ENCODE results near the gene DCAF12L2. TPM values are rescaled to one million over a fixed set of nuclear protein-coding genes. Genes with fewer than 3 reads are reported as not detected.

The DCAF12L2 gene
- total RNA-seq, 1 experiment from 2014 or later: 1.2 TPM

DNA sequence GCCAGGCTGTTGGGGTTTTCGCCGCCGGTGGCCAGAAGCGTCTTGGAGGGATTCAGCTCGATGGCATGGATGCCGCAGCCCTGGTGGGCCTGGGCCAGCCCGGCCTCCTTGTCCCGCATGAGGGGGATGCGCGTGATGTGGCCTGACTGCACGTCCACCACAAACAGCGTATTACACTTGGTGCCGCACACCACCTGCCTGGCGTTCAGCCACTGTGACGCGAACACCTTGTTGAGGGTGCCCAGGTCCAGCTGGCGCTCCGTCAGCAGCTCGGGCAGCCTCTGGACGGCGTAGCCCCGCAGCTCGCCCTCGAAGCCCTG is 728 bp downstream of the DCAF12L2 start:
- Histone ChIP-seq H4K91ac (ENCODE audit: insufficient read length, low read depth, low read length) (no peak overlapping the region), H4K8ac (replicated peaks; ENCODE audit: insufficient read length, low read depth, low read length) (no peak overlapping the region), H3K18ac (ENCODE audit: insufficient read length, low read depth, low read length) (no peak overlapping the region), H3K79me1 (ENCODE audit: insufficient read depth, low read depth, low read length, poor library complexity, severe bottlenecking) (no peaks in the 10 kb centered on the region), H2BK15ac (ENCODE audit: low read depth, low read length) (no peak overlapping the region), H3K4me1 (ENCODE audit: insufficient read depth, low read length) (no peaks in the 10 kb centered on the region), H3K23me2 (ENCODE audit: insufficient read length, low read depth, low read length, poor library complexity, severe bottlenecking) (no peaks in the 10 kb centered on the region), H2BK120ac (ENCODE audit: low read depth, low read length, poor library complexity, severe bottlenecking) (no peak overlapping the region), H2BK5ac (ENCODE audit: insufficient read length, low read length) (no peak overlapping the region), H2BK12ac (ENCODE audit: insufficient read length, low read depth, low read length) (no peak overlapping the region), H2AK5ac (ENCODE audit: insufficient read length, low read length) (no peak overlapping the region), H3K9me3 (ENCODE audit: control insufficient read depth, low read depth, low read length) (peaks cover 6% of the 10 kb centered on the region), H3K9ac (ENCODE audit: extremely low read depth, insufficient read length, low read length) (no peak overlapping the region), H2AFZ (ENCODE audit: low read length) (no peak overlapping the region), H3K56ac (ENCODE audit: insufficient read length, low read depth, low read length) (no peak overlapping the region), H2BK20ac (ENCODE audit: low read depth, low read length, poor library complexity, severe bottlenecking) (no peak overlapping the region), H3K4ac (ENCODE audit: low read depth, low read length) (no peak overlapping the region), H3K79me2 (ENCODE audit: insufficient read depth, low read length) (no peaks in the 10 kb centered on the region), H3K4me2 (ENCODE audit: insufficient read depth, insufficient read length, low read length) (peak overlapping the region; percentile 32), H3K23ac (ENCODE audit: insufficient read length, low read depth, low read length) (no peak overlapping the region), H4K20me1 (ENCODE audit: control insufficient read depth, insufficient read depth, insufficient read length) (no peaks in the 10 kb centered on the region), H3T11ph (ENCODE audit: low read length) (no peak overlapping the region), H3K27me3 (ENCODE audit: insufficient read depth, low read length) (no peaks in the 10 kb centered on the region; the same call in 1 of the 2 replicates), H3K14ac (ENCODE audit: insufficient read depth, low read length) (no peak overlapping the region; the same call in 1 of the 2 replicates), H4K5ac (ENCODE audit: insufficient read length, low read depth, low read length) (no peak overlapping the region), H3K27ac (ENCODE audit: insufficient read length, low read depth, low read length) (no peak overlapping the region)
- no peaks in the 10 kb centered on the region for H3K4me1 Mint-ChIP-seq
- H3K36me3 Mint-ChIP-seq (ENCODE audit: insufficient read depth in 1 of 3, low read depth in 3 of 3): peaks cover 0 to 2% (median 0%) of the 10 kb centered on the region in 3 experiments; a peak in 1 of 7 replicates
- no CpG with 5 or more reads among the region's 24 CpGs for WGBS (ENCODE audit: extremely low coverage, insufficient read length, low lambda C conversion rate)
- peak overlapping the region in 1 of 2 experiments; percentile 61; a peak in 2 of 5 replicates for H3K4me3 Mint-ChIP-seq
- peaks cover 33% of the 10 kb centered on the region for H3K27me3 Mint-ChIP-seq (ENCODE audit: low read depth)
- peaks cover 6 to 57% of the 10 kb centered on the region in 2 experiments for H3K9me3 Mint-ChIP-seq
- H3K27ac Mint-ChIP-seq: no peak overlapping the region
- TF ChIP-seq, protein P1, sequence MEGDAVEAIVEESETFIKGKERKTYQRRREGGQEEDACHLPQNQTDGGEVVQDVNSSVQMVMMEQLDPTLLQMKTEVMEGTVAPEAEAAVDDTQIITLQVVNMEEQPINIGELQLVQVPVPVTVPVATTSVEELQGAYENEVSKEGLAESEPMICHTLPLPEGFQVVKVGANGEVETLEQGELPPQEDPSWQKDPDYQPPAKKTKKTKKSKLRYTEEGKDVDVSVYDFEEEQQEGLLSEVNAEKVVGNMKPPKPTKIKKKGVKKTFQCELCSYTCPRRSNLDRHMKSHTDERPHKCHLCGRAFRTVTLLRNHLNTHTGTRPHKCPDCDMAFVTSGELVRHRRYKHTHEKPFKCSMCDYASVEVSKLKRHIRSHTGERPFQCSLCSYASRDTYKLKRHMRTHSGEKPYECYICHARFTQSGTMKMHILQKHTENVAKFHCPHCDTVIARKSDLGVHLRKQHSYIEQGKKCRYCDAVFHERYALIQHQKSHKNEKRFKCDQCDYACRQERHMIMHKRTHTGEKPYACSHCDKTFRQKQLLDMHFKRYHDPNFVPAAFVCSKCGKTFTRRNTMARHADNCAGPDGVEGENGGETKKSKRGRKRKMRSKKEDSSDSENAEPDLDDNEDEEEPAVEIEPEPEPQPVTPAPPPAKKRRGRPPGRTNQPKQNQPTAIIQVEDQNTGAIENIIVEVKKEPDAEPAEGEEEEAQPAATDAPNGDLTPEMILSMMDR (conservative IDR thresholded peaks at IDR 0.05): no peak
- DNase-seq: peak; percentile 27
